ACHN (cell line): ENCODE results near the gene ROPN1B.
"Not testable (repeated sequence)": the region's sequence is repeated elsewhere in the genome, so short reads cannot be mapped to it uniquely, and the experiment has no call there.

Experiments used
- DNase-seq: peaks from one replicate; pipeline ENCODE4 v3.0.0-alpha.2; 2015
- in situ Hi-C: cut with HindIII; loops from 2 replicates; pipeline ENCODE4 v1.10.0; 2017; ENCODE audit warnings: low sequenced_read_pairs, low pct_ligation_motif_present, low pct_unique_long_range_greater_than_20kb

ROPN1B gene

DNA sequence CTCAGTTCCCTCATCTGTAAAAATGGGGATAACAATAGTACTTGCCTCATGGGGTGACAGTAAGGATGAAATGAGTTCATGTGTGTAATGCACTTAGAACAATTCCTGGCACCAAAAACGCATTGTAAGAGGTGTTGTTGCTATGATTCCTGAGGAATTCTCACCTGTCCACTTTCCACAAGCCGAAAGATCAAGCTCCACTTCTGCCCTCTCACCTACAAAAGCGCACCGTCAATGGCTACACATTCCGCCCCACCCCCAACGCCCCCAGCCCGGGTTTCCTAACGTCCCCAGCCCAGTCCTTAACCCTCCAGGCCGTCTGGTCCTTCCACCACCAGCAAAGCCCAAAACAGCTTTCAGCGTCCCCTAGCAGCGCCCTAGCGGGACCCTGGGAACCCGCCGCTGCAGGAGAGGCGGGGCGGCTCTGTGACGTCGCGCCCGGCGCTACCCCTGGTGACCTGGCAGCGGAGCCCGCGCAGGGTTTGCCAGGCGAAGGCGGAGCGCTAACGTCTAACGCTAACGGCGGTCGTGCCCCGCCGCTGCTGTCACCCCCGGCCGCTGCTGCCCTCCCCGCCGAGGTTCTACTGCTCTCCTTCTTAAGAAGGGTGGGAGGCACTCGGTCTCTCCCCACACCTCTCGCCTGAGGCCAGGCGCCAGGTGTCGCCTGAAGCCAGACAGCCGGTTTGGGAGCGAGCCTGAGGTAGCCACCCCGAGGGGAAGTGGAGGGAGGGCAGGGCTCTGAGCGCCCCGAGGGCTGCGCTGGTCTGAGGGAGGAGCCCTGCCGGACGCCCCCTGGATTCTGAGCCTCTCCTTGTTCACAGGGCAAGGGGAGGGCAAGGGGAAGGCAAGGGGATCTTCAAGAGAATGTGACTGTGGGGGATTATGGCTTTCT is at the start of gene ROPN1B:
Gene ROPN1B (plus strand): TSS at position 478 of the 892 bp plus-strand sequence. CDS start 2,877 bp downstream, outside the sequence.
- DNase-seq, in situ Hi-C loops: not testable (repeated sequence)

DNA sequence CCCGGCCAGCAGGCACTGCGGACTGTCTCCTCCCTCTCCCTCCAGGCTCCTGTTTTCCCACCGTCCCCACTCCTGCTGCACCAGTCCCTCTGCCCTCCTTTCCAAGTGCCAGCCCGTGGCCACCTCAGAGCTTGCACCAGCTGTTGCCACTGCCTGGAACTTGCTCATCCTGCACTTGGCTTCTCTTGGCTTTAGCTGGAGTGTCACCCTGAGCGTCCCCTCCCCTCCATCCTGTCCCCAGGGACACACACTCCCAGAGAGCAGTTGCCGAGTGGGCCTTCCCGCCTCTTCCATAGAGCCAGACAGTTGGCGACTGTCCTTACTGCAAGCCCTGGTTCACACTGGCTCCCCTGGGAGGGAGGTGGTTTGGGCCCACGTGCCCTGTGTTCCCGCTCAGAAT is 48.8 kb upstream of the ROPN1B start:
- in situ Hi-C loops, DNase-seq: not testable (repeated sequence)

DNA sequence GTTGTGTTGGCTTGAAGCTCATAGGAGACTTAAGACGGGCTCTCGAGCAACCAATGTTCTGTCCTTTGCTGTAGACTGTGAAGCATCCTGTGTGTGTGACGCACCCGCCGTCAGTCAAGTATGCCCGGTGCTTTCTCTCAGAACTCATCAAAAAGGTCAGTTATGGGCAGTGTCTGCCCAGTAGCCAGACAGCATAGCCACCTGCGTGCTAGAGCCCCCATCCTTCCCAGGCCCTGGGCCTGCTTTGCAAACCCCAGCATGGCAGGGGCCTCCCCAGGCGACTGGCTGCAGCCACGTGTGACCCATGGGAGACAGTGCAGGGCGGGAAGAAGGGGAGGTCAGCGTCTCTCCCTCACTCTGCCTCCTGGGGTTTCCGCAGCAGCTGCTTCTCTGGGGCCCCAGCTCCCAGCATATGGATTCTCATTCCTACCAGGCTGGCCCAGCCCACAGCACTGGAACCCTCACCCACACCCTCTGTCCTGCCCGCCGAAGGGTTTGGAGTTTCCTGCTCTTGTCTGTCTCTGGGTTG is 48.2 kb upstream of the ROPN1B start:
- in situ Hi-C loops, DNase-seq: not testable (repeated sequence)

DNA sequence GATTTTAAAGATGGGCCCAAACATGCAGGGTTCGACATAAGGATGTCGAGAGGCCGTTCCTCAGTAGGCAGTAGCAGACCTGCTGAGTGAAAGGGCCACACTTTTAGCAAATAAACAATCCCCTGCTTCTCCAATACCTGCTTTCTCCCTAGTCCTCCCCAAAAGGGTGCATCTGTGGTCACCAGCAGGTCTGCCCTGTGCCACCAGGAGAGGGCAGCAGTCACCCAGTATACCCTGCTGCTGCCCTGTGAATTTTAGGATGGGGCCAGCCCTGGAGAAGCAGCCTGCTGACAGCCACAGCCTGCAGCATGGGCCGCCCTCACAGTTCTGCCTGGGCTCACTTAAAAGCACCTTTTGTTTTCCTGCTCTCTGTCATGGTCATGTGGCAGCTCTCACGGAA is 47.3 kb upstream of the ROPN1B start:
- DNase-seq = peak; percentile 33
- in situ Hi-C loops = not testable (repeated sequence)

DNA sequence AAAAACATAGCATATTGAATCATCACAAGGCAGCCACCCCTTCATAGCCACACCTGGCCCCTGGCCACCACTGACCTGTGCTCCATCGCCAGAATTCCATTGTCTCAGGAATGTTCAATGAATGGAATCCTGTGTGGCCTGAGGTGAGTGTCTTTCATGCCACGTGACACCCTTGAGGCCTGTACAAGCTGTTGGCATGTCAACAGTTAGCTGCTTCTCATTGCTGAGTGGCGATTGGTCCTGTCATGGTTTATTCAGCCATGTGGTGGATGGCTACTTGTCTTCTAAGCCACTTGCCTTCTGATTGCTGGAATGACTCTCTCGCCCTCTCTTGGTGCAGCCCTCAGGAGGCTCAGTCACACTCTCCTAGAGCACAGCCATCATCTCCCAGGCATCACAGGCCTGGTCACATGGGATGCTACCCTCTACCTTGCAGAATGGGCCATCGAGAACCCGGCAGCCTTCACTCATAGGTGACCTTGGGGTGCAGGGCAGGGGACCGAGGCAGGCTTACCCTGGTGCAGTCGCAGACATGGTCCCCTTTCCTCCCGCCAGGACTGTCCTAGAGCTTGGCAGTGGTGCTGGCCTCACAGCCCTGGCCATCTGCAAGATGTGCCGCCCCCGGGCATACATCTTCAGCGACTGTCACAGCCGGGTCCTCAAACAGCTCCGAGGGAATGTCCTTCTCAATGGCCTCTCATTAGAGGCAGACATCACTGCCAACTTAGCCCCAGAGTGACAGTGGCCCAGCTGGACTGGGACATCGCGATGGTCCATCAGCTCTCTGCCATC is 45.5 kb upstream of the ROPN1B start:
- DNase-seq, in situ Hi-C loops: not testable (repeated sequence)

DNA sequence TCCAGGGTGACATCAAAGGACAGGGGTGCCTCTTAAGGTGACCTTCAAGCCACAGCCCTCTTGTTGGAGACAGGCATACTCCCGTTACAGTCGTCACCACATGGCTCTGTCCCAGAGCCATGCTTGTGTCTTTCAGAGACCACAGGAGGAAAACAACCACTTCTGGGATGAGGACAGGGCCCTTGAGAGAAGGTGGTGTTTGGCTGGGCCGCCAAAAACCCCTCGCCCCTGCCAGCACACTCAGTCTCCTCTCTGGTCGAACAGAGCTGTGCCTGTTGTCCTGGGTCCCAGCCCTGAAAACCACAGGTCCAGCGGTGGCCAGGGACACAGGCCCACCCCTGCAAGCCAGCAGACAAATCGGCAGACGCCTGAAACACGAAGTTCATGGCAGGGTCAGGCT is 44.7 kb upstream of the ROPN1B start:
- DNase-seq, in situ Hi-C loops: not testable (repeated sequence)

DNA sequence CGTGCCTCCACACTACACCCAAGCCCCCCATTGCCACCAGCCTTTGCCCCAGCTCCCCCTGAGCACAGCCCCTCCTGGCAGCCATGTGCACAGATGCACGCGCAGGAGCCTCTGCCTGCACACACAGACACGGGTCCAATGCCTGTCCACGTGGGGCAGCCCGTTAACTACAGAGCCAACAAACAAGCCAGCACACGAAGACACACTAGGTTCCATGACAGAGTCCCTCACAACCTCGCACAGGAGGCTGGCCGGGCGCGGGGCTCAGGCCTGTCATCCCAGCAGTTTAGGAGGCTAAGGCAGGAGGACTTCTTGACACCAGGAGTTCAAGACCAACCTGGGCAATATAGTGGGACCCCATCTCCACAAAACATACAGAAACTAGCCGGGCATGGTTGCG is 43.3 kb upstream of the ROPN1B start:
- in situ Hi-C loops, DNase-seq: not testable (repeated sequence)

DNA sequence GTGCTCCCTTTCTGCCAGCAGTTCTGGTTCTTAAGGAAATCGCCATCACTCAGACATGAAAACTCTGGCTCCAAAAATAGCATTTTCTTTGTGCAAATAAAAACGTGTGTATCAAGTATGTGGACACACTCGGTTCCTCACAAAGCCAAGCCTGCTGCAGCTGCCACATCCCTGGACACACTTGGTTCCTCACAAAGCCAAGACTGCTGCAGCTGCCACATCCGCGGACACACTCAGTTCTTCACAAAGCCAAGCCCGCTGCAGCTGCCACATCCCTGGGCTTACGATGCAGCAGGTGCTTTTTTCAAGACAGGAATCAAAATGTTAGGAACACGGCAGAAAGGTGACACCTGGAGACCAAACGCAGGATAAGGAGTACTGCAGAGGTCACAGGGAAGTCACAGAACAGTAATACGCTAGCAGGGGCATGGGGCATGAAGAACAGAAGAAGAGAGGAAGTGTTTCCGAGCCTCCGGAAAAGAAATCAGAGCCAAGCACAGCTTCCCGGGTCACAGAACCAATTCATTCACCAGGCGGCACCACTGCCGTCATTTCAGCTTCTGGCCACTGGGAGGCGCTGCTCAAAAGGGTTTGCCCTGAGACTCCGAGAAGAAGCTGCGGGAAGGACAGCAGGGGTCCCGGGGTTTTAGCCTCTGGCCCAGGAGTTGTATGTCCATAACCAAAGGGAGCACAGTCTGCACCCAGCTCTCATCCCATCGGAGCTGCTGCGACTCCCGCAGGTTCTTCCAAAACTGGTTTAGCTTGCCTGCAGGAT is 40.0 kb upstream of the ROPN1B start:
- in situ Hi-C loops = not testable (repeated sequence)
- DNase-seq = peak; percentile 21

DNA sequence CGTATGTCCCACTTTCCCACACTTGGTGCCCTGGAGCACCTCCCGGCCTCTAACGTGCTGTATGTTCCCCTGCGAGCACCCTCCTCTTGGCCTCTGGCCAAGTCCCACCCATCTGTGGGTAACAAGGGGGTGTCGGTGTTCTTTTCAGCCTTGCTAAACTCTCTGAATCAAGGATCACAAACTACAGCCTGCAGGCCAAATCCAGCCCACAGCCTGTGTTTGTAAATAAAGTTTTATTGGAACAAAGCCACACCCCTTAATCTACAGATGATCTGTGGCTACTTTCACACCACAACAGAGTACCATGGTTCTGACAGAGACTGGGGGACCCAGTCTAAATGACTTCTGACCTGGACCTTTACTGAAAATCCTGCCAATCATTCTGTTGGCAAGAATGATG is 39.2 kb upstream of the ROPN1B start:
- DNase-seq, in situ Hi-C loops: not testable (repeated sequence)

DNA sequence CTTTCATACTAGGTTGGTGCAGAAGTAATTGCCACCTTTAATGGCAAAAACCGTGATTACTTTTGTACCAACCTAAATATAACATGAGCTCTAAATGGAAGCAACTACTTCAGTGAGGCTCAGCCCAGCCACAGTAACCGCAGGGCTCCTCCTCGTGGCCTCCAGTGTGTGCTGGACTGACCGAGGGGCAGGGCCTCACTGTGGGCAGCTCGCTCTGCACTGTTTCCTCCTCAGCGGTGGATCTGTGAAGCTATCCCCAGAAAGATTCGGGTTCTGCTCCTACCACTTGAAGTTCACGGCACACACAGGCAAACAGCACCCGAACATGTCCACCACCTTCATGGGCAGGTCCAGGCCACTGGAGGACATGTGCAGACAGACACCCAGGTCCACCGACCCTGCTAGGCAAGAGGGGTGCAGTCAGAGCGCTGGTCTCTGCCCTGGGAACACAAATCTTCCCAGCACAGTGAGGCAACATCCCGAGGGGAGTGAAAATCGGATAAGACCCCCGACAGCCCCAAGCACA is 37.6 kb upstream of the ROPN1B start:
- DNase-seq, in situ Hi-C loops: not testable (repeated sequence)

DNA sequence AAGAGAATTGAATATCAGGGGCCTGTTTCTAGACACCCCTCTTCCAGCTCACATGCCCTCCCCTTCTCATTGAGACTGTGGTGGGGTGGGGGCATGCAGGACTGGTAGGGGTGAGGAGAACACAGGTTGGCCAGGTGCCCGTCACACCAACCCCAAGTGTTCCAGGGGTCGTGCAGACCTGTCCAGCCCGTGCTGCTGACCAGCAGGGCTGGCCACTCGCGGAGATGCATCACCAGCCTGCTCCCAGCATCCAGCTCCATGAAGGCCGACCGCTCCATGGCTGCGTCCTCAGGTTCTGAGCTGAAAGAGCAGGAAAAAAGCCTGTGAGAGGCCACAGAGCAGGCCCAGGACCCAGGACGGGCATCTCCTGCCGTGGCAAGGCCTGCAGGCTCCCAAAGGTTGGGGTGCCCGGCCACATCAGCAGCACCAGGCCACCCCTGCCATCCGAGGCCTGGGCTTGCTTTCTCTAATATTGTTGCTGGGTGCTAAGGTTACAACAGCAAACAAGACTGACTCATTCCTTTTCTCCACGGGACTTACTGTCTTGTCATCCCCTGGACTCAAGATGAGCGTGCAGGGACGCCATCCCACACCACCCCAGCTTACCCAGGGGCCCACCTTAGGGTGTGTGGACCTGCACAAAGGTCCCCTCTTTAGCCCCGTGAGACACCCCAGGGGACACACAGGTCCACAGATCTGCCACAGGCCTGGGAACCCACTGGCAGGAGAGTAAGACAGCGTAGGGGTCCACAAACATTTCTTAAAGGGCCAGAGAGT is 35.4 kb upstream of the ROPN1B start:
- DNase-seq, in situ Hi-C loops: not testable (repeated sequence)

DNA sequence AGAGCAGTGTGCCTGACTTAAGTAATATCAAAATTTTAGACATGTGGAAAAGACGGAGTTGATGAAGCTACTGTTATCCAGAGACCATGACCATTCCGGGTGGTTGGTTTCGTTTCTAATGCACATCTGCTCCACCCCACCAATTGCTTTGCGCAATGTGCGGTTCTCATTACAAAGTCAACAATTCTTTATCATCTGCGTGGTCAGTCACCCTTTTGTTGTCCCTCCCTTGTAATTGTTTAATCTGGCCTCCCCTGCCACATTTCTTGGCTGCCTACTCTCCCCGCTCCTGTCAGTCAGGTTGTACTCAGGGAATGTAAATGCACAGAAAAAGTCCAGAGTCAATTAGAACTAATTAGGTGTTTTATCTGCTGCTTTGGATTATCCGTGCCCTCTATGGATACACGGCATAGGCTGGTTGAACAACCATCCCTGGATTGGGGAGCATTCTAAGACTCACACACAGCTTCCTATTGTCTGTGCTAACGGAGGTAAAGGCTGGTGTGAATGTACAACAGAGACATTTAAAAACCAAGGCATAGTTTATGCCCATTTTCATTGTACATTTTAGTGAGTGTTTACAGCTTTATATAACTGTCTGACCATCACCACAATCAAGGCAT is 33.6 kb upstream of the ROPN1B start:
- in situ Hi-C loops, DNase-seq: not testable (repeated sequence)

DNA sequence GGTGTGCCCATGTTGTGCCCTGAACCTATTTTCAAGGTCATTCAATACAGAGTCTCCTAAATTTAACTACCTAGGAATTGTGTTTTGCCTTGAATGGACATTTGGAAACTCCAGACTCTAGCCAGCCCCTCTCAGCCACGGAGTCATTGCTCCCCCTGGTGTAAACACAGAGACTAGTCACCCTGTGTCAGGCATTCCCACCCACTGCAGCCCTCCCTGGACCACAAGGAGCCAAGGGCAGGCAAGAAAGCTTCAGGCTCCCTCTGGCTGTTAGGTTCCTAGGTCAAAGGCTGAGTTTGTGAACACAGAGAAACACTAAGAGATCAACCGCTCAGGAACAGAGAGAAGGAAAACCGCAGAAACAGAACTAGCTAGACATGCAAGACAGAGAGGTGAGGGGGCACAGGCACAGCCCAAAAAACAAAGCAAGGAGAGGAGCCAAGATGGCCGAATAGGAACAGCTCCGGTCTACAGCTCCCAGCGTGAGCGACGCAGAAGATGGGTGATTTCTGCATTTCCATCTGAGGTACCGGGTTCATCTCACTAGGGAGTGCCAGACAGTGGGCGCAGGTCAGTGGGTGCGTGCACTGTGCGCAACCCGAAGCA is 32.7 kb upstream of the ROPN1B start:
- peak; percentile 1 for DNase-seq
- in situ Hi-C loops = not testable (repeated sequence)

DNA sequence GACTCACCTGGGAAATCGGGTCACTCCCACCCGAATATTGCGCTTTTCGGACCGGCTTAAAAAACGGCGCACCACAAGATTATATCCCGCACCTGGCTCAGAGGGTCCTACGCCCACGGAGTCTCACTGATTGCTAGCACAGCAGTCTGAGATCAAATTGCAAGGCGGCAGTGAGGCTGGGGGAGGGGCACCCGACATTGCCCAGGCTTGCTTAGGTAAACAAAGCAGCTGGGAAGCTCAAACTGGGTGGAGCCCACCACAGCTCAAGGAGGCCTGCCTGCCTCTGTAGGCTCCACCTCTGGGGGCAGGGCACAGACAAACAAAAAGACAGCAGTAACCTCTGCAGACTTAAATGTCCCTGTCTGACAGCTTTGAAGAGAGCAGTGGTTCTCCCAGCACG is 32.1 kb upstream of the ROPN1B start:
- DNase-seq, in situ Hi-C loops: not testable (repeated sequence)

DNA sequence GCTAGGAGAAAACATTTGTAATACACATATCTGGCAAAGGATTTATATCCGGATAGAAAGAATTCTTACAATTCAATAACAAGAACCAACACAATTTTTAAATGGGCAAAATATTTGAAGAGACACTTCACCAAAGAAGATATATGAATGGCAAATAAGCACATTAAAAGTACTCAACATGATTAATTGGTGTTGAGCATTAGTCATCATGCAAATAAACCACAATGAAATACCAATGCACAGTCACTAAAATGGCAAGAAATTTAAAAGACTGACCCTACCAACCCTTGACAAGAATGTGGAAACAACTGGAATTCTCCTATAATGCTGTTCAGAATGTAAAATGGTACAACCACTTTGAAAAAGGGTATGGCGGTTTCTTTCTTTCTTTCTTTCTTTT is 21.2 kb upstream of the ROPN1B start:
- in situ Hi-C loops, DNase-seq: not testable (repeated sequence)

DNA sequence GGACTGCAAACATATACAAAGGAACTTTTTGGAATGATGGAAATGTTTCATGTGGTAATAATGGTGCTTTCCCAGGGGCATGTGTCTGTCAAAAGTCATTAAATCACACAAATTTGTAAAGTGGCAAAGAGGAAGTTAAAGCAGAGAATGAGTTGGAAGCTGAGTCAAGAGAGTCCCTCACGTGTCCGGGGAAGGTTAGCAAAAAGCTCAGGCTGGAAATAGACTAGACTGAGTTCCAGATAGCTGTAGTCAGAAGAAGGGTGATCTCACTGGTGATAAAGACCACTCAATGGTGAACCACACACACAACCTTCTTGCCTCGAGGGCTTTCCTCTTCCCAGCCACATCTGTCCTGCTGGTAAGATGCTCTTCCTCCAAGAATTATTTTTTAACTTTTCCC is 20.1 kb upstream of the ROPN1B start:
- in situ Hi-C loops, DNase-seq: not testable (repeated sequence)

DNA sequence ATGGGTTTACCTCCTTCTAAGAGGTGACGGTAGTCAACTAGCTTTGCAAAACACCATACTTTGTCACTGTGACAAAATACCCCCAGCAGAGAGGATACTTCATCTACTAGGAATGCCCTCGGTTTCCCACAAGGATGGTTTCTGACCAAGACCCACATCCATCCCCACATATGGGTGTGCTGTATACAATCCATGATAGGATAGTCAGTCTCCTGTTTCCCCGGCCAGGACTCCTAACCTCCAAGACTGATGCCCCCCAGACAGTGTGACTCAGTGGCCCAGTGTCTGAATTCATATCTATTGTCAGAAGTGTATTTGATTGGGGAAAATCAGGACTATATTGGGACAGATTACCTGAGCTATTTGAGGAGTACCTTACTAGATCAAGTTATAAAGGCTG is 17.8 kb upstream of the ROPN1B start:
- DNase-seq, in situ Hi-C loops: not testable (repeated sequence)
